ENCODE results near the gene SDR42E1. TPM values are rescaled to one million over a fixed set of nuclear protein-coding genes. Genes with fewer than 3 reads are reported as not detected.

Gene SDR42E1
- total RNA-seq, 6 experiments from 2014 or later: 3.4 to 5.9 (median 4.5) TPM

- Histone ChIP-seq H3K36me3 (no peaks in the 10 kb centered on the region), H3K4me3 (peak overlapping the region; percentile 18 to 67 (median 50)), H3K4me1 (peaks cover 0 to 30% (median 7%) of the 10 kb centered on the region in 4 donors), H3K27me3 (no peaks in the 10 kb centered on the region), H3K27ac (peak overlapping the region in 2 of 3 donors; percentile 46 to 94), H3K9me3 (no peaks in the 10 kb centered on the region)
- intact Hi-C loops (cut with DNase I): loop anchor here in 1 of 2 donors (10.0 kb wide), 1 partner anchor 48 kb away; no protein-coding TSS in a partner anchor
- ATAC-seq (no peak), DNase-seq (no peak)
- 25% methylated on average over 4 of the region's 4 CpGs for WGBS (ENCODE audit: insufficient coverage, low coverage, low lambda C conversion rate, missing lambda C conversion rate)
- TF ChIP-seq POLR2A (IDR thresholded peaks at IDR 0.05) (no peak), CTCF (IDR thresholded peaks at IDR 0.05) (no peak)
Observed at GRCh38 chr16:82037251-82037650, 26.0 kb upstream of the SDR42E1 start.

GRCh38 chr16:82034981-82035612, 23.8 kb upstream of the SDR42E1 start, which contains the start of gene HSD17B2:
HSD17B2 (plus strand) TSS chr16:82035253; CDS start chr16:82035425, 172 bp downstream.
- H3K4me3 ChIP-seq: peak within 1 kb of the TSS; percentile 50 to 67 (median 52)

GRCh38 chr16:82033683-82034300, 22.5 kb upstream of the SDR42E1 start:
- Histone ChIP-seq H3K27ac (peak overlapping the region; percentile 26 to 94 (median 81)), H3K4me1 (peaks cover 0 to 37% (median 7%) of the 10 kb centered on the region in 4 donors), H3K9me3 (no peaks in the 10 kb centered on the region), H3K27me3 (no peaks in the 10 kb centered on the region), H3K4me3 (peak overlapping the region in 1 of 3 donors; percentile 50), H3K36me3 (no peaks in the 10 kb centered on the region)
- 33% methylated on average over 7 of the region's 8 CpGs for WGBS (ENCODE audit: insufficient coverage, low coverage, low lambda C conversion rate, missing lambda C conversion rate)
- DNase-seq (peak; percentile 83 to 93 (median 90)), ATAC-seq (peak; percentile 81 to 89 (median 84))
- peak; percentile 21 for TF ChIP-seq POLR2A (IDR thresholded peaks at IDR 0.05)
- TF ChIP-seq CTCF (IDR thresholded peaks at IDR 0.05): peak in 1 of 4 donors; percentile 31
- intact Hi-C loops (cut with DNase I): loop anchor here in 1 of 2 donors (10.0 kb wide), 1 partner anchor 51 kb away; no protein-coding TSS in a partner anchor

More at GRCh38 chr16:82034981-82035612, 23.8 kb upstream of the SDR42E1 start, which contains the start of gene HSD17B2:
- WGBS (ENCODE audit: insufficient coverage, low coverage, low lambda C conversion rate, missing lambda C conversion rate): 23% methylated on average over 4 of the region's 6 CpGs
- intact Hi-C loops (cut with DNase I): loop anchor here in 1 of 2 donors (10.0 kb wide), 1 partner anchor 50 kb away; no protein-coding TSS in a partner anchor
- Histone ChIP-seq H3K27ac (peak within 1 kb of the TSS; percentile 81 to 94 (median 81)), H3K36me3 (no peaks in the 10 kb centered on the region), H3K27me3 (no peaks in the 10 kb centered on the region), H3K4me1 (peaks cover 0 to 40% (median 7%) of the 10 kb centered on the region in 4 donors), H3K9me3 (no peaks in the 10 kb centered on the region)
- DNase-seq: peak; percentile 64 to 75 (median 72)
- peak; percentile 70 to 80 (median 76) for ATAC-seq
- TF ChIP-seq CTCF (IDR thresholded peaks at IDR 0.05): no peak
- peak; percentile 73 for TF ChIP-seq POLR2A (IDR thresholded peaks at IDR 0.05)

- peaks cover 0 to 33% (median 7%) of the 10 kb centered on the region in 4 donors for H3K4me1 ChIP-seq
- no peaks in the 10 kb centered on the region for H3K36me3 ChIP-seq
- no CpG with 5 or more reads among the region's 6 CpGs for WGBS (ENCODE audit: insufficient coverage, low coverage, low lambda C conversion rate, missing lambda C conversion rate)
- no peak for DNase-seq
- no peak overlapping the region for H3K4me3 ChIP-seq
- intact Hi-C loops (cut with DNase I): loop anchor here in 1 of 2 donors (10.0 kb wide), 1 partner anchor 52 kb away; no protein-coding TSS in a partner anchor
- H3K27me3 ChIP-seq: no peaks in the 10 kb centered on the region
- TF ChIP-seq POLR2A (IDR thresholded peaks at IDR 0.05) (no peak), CTCF (IDR thresholded peaks at IDR 0.05) (no peak)
- H3K9me3 ChIP-seq: no peaks in the 10 kb centered on the region
- no peak for ATAC-seq
- peak overlapping the region in 1 of 3 donors; percentile 94 for H3K27ac ChIP-seq
Observed at GRCh38 chr16:82033006-82033405, 21.7 kb upstream of the SDR42E1 start.
